ENCODE data around the gene MAP2K7. TPM values are rescaled to one million over a fixed set of nuclear protein-coding genes. Genes with fewer than 3 reads are reported as not detected.

Gene MAP2K7
- total and polyA plus RNA-seq, 7 donors: 12.5 to 27.8 (median 16.5) TPM

DNA sequence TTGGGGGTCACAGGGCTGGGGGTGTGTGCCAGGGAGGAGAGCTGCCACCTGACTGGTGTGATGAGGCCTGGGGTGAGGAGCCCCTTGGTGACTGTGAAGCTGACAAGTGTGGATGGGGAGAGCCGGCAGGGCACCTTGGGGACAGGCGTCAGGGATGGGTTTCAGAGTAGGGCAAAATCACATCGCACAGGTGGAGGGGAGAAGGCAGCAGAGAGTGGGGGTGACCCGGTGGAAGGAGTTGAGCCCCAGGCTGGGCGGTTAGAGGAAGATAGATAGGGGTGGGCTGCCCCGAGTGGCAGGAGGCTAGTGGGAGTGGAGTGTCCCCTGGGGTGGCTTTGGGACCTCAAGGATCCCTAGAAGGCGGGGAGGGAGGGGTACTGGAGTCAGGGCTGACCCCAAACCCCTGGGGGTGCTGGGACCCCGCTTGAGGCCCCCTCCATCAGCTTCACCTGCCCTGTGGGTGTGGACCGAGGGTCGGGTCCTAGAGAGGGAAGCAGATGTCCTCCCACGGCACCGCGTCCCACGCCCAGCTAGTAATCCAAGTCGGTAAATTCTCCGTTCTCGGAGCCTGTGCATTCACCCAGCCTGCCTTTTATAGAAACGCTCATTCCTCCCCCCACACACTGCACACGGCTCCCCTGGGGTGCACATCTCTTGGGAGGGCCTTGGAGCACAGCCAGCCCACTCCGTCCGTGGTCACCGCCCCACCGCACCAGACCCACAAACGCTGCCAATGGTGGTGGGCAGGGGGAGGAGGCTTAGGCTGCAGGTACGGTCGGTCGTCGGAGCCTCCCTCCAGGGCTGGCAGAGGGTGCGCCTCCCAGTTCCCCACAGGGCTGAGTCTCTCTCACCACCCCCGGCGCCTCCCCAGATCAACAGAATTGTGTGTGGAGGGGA lies 19.9 kb downstream of the MAP2K7 start:
- peak overlapping the region; percentile 89 to 97 (median 94) for H3K27ac ChIP-seq
- H3K36me3 ChIP-seq: peaks cover 11 to 16% (median 13%) of the 10 kb centered on the region in 4 donors
- DNase-seq: peak; percentile 91
- peaks cover 6 to 11% (median 7%) of the 10 kb centered on the region in 3 donors for H3K27me3 ChIP-seq
- no peaks in the 10 kb centered on the region for H3K9me3 ChIP-seq
- intact Hi-C loops (cut with DNase I): loop anchor here (10.0 kb wide), 3 partner anchors 441 to 1189 kb away; partner anchors contain the start of genes ANGPTL4, GPR108, MBD3L1 and TRIP10
- 83% methylated on average over 31 of the region's 31 CpGs for WGBS, 2 donors
- no peak for TF ChIP-seq CTCF (IDR thresholded peaks at IDR 0.05)
- peak in 1 of 2 donors; percentile 4 for TF ChIP-seq POLR2A (IDR thresholded peaks at IDR 0.05)
- TF ChIP-seq POLR2AphosphoS5 (IDR thresholded peaks at IDR 0.05): peak; percentile 48 to 67 (median 60)
- peak overlapping the region; percentile 39 to 81 (median 64) for H3K4me3 ChIP-seq
- H3K4me1 ChIP-seq: peaks cover 0 to 88% (median 87%) of the 10 kb centered on the region in 4 donors

- H3K27ac ChIP-seq: peak overlapping the region; percentile 89 to 97 (median 94)
- H3K27me3 ChIP-seq: peaks cover 0 to 4% (median 1%) of the 10 kb centered on the region in 3 donors
- WGBS, 2 donors: 62 to 82% methylated on average over 12 of the region's 12 CpGs
- DNase-seq: no peak
- intact Hi-C loops (cut with DNase I): loop anchor here (10.0 kb wide), 3 partner anchors 441 to 1189 kb away; partner anchors contain the start of genes ANGPTL4, GPR108, MBD3L1 and TRIP10
- no peaks in the 10 kb centered on the region for H3K9me3 ChIP-seq
- TF ChIP-seq POLR2A (IDR thresholded peaks at IDR 0.05) (no peak), EP300 (IDR thresholded peaks at IDR 0.05) (no peak), POLR2AphosphoS5 (IDR thresholded peaks at IDR 0.05) (no peak), CTCF (IDR thresholded peaks at IDR 0.05) (no peak)
- peaks cover 11 to 16% (median 13%) of the 10 kb centered on the region in 4 donors for H3K36me3 ChIP-seq
- H3K4me3 ChIP-seq: peak overlapping the region; percentile 39 to 81 (median 64)
- H3K4me1 ChIP-seq: peaks cover 0 to 89% (median 85%) of the 10 kb centered on the region in 4 donors
Measured at GRCh38 chr19:7924241-7924640, 20.6 kb downstream of the MAP2K7 start.

DNA sequence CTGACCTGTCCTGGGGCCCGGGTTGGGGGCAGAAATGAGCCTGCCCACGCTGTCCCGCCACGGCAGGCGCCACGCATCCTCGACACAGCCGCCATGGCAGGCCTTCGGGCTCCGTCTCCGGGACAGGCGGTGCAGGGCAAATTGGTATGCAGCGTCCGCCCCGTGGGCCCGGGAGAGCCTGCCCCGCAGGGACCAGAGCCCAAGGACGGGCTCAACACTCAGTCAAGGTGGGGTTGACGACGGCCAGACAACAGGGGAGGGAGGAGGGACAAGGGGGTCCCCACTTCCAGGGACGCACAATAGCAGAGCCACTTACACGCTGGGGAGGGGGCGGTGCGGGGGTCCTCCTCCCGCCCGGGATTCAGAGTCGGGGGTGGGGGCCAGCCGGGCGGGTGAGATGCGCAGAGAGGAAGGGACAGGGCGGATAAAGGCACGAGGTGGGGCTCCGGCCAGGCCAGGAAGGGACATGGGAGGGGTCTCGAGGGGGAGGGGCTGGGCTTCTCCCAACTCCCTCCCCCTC lies 21.0 kb downstream of the MAP2K7 start:
- no peak for DNase-seq
- Histone ChIP-seq H3K36me3 (peaks cover 11 to 16% (median 13%) of the 10 kb centered on the region in 4 donors), H3K4me1 (peaks cover 0 to 89% (median 85%) of the 10 kb centered on the region in 4 donors), H3K4me3 (peak overlapping the region; percentile 39 to 81 (median 64)), H3K27ac (peak overlapping the region; percentile 89 to 97 (median 94)), H3K27me3 (no peaks in the 10 kb centered on the region), H3K9me3 (no peaks in the 10 kb centered on the region)
- TF ChIP-seq POLR2AphosphoS5 (IDR thresholded peaks at IDR 0.05) (no peak), EP300 (IDR thresholded peaks at IDR 0.05) (no peak), POLR2A (IDR thresholded peaks at IDR 0.05) (no peak), CTCF (IDR thresholded peaks at IDR 0.05) (no peak)
- intact Hi-C loops (cut with DNase I): loop anchor here (10.0 kb wide), 3 partner anchors 440 to 1190 kb away; partner anchors contain the start of genes ANGPTL4, GPR108, MBD3L1 and TRIP10
- 34 to 50% methylated on average over 34 of the region's 34 CpGs for WGBS, 2 donors

- peak overlapping the region; percentile 39 to 81 (median 64) for H3K4me3 ChIP-seq
- intact Hi-C loops (cut with DNase I): loop anchor here (10.0 kb wide), 3 partner anchors 439 to 1191 kb away; partner anchors contain the start of genes ANGPTL4, GPR108, MBD3L1 and TRIP10
- TF ChIP-seq CTCF (IDR thresholded peaks at IDR 0.05) (peak in 3 of 4 experiments; percentile 36 to 95 (median 59)), EP300 (IDR thresholded peaks at IDR 0.05) (no peak), POLR2AphosphoS5 (IDR thresholded peaks at IDR 0.05) (peak in 3 of 4 donors; percentile 42 to 64 (median 53))
Measured at GRCh38 chr19:7925171-7925851, 21.6 kb downstream of the MAP2K7 start.

More at GRCh38 chr19:7925171-7925851, 21.6 kb downstream of the MAP2K7 start:
- DNase-seq: peak; percentile 91
- Histone ChIP-seq H3K36me3 (peaks cover 11 to 16% (median 13%) of the 10 kb centered on the region in 4 donors), H3K27me3 (no peaks in the 10 kb centered on the region), H3K4me1 (peaks cover 0 to 91% (median 87%) of the 10 kb centered on the region in 4 donors), H3K9me3 (no peaks in the 10 kb centered on the region), H3K27ac (peak overlapping the region; percentile 89 to 97 (median 94))
- 1% methylated on average over 98 of the region's 98 CpGs for WGBS, 2 donors
